Measurements from ENCODE around the gene CREG1. TPM values are rescaled to one million over a fixed set of nuclear protein-coding genes. Genes with fewer than 3 reads are reported as not detected.
A peak's percentile ranks its signal among the peaks of the same experiment; 100 is the strongest.

CREG1 gene
- total RNA-seq, 1 experiment from 2014 or later = 63.9 TPM

DNA sequence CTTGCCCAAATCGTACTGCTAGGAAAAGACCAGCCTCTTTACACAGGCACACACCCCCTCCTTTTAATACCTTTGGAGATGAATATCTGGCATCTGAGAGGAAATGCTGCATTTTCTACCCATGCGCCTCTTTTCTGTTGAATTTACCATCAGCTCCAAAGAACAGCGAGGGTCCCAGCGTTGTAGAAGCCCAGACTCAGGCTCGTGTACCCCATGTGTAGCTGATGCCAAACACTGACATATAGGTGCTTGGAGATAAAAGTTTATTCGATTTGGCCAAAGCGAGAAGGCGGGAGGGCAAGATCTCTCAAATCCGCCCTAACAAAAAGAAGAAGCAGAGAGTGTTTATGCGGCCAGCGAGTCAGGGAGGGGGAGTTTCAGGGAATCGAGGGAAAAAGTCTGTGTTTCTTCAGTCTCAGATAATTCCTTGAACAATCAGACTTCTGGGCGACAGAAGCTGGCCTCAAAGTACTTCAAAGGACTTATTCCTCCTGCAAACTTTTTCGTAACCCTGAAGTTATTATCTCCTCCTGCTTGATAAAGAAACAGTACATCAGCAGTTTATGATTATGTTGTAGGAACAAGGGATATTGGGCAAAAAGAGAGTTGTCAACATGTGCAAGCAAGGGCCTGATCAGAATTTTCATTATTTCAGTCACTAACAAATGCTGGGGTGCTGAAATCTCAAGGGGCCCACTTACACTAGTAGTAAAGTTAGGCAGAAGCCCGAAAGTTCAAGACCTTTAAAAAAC is 642 bp upstream of the CREG1 start:
- no peaks in the 10 kb centered on the region for H3K27me3 ChIP-seq (ENCODE audit: low read length)
- no peaks in the 10 kb centered on the region for H3K9me2 ChIP-seq (replicated peaks; ENCODE audit: low read length)
- peak overlapping the region; percentile 97 for H2AFZ ChIP-seq (ENCODE audit: low read length)
- no peaks in the 10 kb centered on the region for H4K20me1 ChIP-seq (ENCODE audit: low read length)
- no peaks in the 10 kb centered on the region for H3K36me3 ChIP-seq (ENCODE audit: low read depth, low read length)
- no TSS peak for BruUV-seq (replicated peaks)
- H3K4me2 ChIP-seq (ENCODE audit: low read length) = peak overlapping the region; percentile 92
- no peaks in the 10 kb centered on the region for H3F3A ChIP-seq (ENCODE audit: low read length, unreplicated experiment)
- ChIA-PET CTCF (interaction anchor here (0.7 to 0.9 kb wide), 4 partner anchors 153 to 334 kb away, joined by 3 to 16 read pairs (median 7); partner anchors contain the start of gene POU2F1), POLR2A (ENCODE audit: unreplicated experiment) (interaction anchor here (0.5 to 1.0 kb wide), 8 partner anchors 11 to 702 kb away, joined by 3 to 11 read pairs (median 6); partner anchors contain the start of gene POU2F1)
- peak overlapping the region; percentile 74 for H3K4me3 ChIP-seq (ENCODE audit: low read length)
- no peak overlapping the region for H3K27ac ChIP-seq (ENCODE audit: low read length)
- TF ChIP-seq CTCF (conservative IDR thresholded peaks at IDR 0.05; ENCODE audit: low read depth, low read length) (no peak), EZH2phosphoT487 (IDR thresholded peaks at IDR 0.05; ENCODE audit: borderline replicate concordance, low read length) (no peak), EZH2 (IDR thresholded peaks at IDR 0.05; ENCODE audit: low read length, unreplicated experiment) (no peak)
- peaks cover 19% of the 10 kb centered on the region for H3K79me2 ChIP-seq (ENCODE audit: low read length)
- H3K9ac ChIP-seq (ENCODE audit: low read length) = no peak overlapping the region
- intact Hi-C loops (cut with micrococcal nuclease) = loop anchor here (5.0 kb wide), 1 partner anchor 152 kb away; no protein-coding TSS in a partner anchor
- ATAC-seq = no peak
- H3K9me3 ChIP-seq (ENCODE audit: low read length) = no peaks in the 10 kb centered on the region
- no peak for DNase-seq
- H3K4me1 ChIP-seq (ENCODE audit: insufficient read depth, low read length) = peaks cover 14% of the 10 kb centered on the region; the same call in 1 of the 2 replicates

DNA sequence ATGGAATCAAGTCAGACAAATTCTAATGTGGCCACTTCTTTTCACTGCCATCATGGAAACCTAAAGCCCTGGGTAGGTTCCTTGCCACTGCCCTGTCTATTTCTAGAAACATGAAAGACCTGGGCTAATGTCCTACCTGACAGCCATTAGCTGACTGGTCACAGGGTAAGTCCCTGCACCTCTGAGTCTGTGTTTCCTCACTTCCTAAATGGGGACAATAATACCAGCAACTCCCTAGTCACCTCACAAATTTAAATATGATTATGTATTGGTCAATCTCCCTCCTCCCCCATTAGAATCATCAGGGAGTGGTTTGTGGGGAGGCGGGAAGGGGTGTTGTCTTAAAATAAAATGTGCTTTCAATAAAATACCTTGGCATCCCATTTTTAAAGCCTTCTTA is 2.2 kb downstream of the CREG1 start:
- CTCF ChIA-PET = no interaction called here
- H3K36me3 ChIP-seq (ENCODE audit: low read depth, low read length) = 0 out of 2 replicates have a peak, but pooled peaks cover 4% of the 10 kb centered on the region
- H3K27ac ChIP-seq (ENCODE audit: low read length) = no peak overlapping the region
- H3K4me1 ChIP-seq (ENCODE audit: insufficient read depth, low read length) = peaks cover 14% of the 10 kb centered on the region; the same call in 1 of the 2 replicates
- TF ChIP-seq EZH2 (IDR thresholded peaks at IDR 0.05; ENCODE audit: low read length, unreplicated experiment) (no peak), EZH2phosphoT487 (IDR thresholded peaks at IDR 0.05; ENCODE audit: borderline replicate concordance, low read length) (no peak), CTCF (conservative IDR thresholded peaks at IDR 0.05; ENCODE audit: low read depth, low read length) (no peak)
- no TSS peak for BruUV-seq (replicated peaks)
- H3K9ac ChIP-seq (ENCODE audit: low read length) = no peak overlapping the region
- H3K4me3 ChIP-seq (ENCODE audit: low read length) = no peak overlapping the region
- DNase-seq (no peak), ATAC-seq (no peak)
- H3K9me2 ChIP-seq (replicated peaks; ENCODE audit: low read length) = no peaks in the 10 kb centered on the region
- no peaks in the 10 kb centered on the region for H3K27me3 ChIP-seq (ENCODE audit: low read length)
- H3K4me2 ChIP-seq (ENCODE audit: low read length) = no peak overlapping the region
- no peaks in the 10 kb centered on the region for H3K9me3 ChIP-seq (ENCODE audit: low read length)
- no peak overlapping the region for H2AFZ ChIP-seq (ENCODE audit: low read length)
- H3K79me2 ChIP-seq (ENCODE audit: low read length) = peaks cover 19% of the 10 kb centered on the region
- intact Hi-C loops (cut with micrococcal nuclease) = loop anchor here (5.0 kb wide), 1 partner anchor 149 kb away; no protein-coding TSS in a partner anchor
- no peaks in the 10 kb centered on the region for H4K20me1 ChIP-seq (ENCODE audit: low read length)
- POLR2A ChIA-PET (ENCODE audit: unreplicated experiment) = no interaction called here
- H3F3A ChIP-seq (ENCODE audit: low read length, unreplicated experiment) = no peaks in the 10 kb centered on the region

All from PC-3 (cell line).